Measurements from ENCODE around the gene SORCS2.

GRCh38 chr4:7691982-7692381, 499.6 kb downstream of the SORCS2 start:
- TF ChIP-seq EZH2 (IDR thresholded peaks at IDR 0.05; ENCODE audit: borderline replicate concordance, low read depth, low read length, poor library complexity, severe bottlenecking) = no peak
- TF ChIP-seq, protein P1, sequence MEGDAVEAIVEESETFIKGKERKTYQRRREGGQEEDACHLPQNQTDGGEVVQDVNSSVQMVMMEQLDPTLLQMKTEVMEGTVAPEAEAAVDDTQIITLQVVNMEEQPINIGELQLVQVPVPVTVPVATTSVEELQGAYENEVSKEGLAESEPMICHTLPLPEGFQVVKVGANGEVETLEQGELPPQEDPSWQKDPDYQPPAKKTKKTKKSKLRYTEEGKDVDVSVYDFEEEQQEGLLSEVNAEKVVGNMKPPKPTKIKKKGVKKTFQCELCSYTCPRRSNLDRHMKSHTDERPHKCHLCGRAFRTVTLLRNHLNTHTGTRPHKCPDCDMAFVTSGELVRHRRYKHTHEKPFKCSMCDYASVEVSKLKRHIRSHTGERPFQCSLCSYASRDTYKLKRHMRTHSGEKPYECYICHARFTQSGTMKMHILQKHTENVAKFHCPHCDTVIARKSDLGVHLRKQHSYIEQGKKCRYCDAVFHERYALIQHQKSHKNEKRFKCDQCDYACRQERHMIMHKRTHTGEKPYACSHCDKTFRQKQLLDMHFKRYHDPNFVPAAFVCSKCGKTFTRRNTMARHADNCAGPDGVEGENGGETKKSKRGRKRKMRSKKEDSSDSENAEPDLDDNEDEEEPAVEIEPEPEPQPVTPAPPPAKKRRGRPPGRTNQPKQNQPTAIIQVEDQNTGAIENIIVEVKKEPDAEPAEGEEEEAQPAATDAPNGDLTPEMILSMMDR (conservative IDR thresholded peaks at IDR 0.05; ENCODE audit: low read depth, low read length) = no peak

Measured in A673 (cell line).